Spleen (tissue), 7 donors: ENCODE results near the gene TEX28.
"Not testable (repeated sequence)": the region's sequence is repeated elsewhere in the genome, so short reads cannot be mapped to it uniquely, and the experiment has no call there.

Experiments used
- POLR2A ChIP-seq, 3 donors: fragments of 450-650 bp; IDR thresholded peaks; one replicate each; pipeline ENCODE4 v1.5.1; 2017; ENCODE audit warnings: antibody characterized with exemption in 3 of 3, mild to moderate bottlenecking in 1 of 3
- POLR2AphosphoS5 ChIP-seq, 3 donors: sonication (generic); formaldehyde crosslinking; IDR thresholded peaks; one replicate each; pipeline ENCODE4 v1.5.1; 2017; ENCODE audit warnings: antibody characterized with exemption in 3 of 3
- TF ChIP-seq, protein P1 (sequence below), 11 experiments: fragments of 200-600 bp in 7 of 11; fragments of 450-650 bp in 4 of 11; sonication (generic) in 4 of 11; IDR thresholded peaks in 8 of 11; conservative IDR thresholded peaks in 3 of 11; 1 replicate in 7 of 11; 2 replicates in 4 of 11; pipeline versions ENCODE4 v1.4.0 to v1.8.0; 2016 to 2021; ENCODE audit warnings: antibody characterized with exemption in 11 of 11, inconsistent platforms in 4 of 11, mild to moderate bottlenecking in 1 of 11
- donor health status: DM: no; HTN: no; CAD: no; lungs with moderate emphysema.
- donor health status: DM: no; HTN: no; CAD: no.
- donor health status: DM: no; HTN: no; CAD: no.

DNA sequence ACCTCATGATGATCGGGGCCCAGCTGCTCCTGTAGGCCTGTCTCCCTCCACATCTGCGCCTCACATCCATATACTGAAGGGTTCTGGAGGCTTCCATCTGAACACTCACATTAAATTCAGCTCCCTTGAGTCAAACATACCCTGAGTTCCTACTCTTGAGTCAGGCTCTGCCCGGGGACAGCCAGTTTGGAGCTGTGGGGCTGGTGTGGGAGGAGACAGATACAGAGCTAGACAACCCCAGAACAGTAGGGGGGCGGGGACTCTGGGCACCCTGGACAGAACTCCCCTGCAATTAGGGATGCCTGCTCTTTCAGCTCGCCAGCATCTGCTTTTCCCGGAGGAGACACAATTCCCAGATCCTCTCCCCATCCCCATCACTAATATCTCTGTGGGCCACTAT, 31.9 kb downstream of the TEX28 start:
- TF ChIP-seq, protein P1, sequence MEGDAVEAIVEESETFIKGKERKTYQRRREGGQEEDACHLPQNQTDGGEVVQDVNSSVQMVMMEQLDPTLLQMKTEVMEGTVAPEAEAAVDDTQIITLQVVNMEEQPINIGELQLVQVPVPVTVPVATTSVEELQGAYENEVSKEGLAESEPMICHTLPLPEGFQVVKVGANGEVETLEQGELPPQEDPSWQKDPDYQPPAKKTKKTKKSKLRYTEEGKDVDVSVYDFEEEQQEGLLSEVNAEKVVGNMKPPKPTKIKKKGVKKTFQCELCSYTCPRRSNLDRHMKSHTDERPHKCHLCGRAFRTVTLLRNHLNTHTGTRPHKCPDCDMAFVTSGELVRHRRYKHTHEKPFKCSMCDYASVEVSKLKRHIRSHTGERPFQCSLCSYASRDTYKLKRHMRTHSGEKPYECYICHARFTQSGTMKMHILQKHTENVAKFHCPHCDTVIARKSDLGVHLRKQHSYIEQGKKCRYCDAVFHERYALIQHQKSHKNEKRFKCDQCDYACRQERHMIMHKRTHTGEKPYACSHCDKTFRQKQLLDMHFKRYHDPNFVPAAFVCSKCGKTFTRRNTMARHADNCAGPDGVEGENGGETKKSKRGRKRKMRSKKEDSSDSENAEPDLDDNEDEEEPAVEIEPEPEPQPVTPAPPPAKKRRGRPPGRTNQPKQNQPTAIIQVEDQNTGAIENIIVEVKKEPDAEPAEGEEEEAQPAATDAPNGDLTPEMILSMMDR (IDR thresholded peaks at IDR 0.05 in 8 of 11, conservative IDR thresholded peaks at IDR 0.05 in 3 of 11), result not testable (repeated sequence)
- TF ChIP-seq POLR2A, POLR2AphosphoS5 (IDR thresholded peaks at IDR 0.05): not testable (repeated sequence)
